Stomach (tissue), 9 donors: Measurements from ENCODE around the gene DCLRE1B. TPM values are rescaled to one million over a fixed set of nuclear protein-coding genes. Genes with fewer than 3 reads are reported as not detected.
A peak's percentile ranks its signal among the peaks of the same experiment; 100 is the strongest.

ENCODE experiments used
- DNase-seq, 2 donors: peaks; one replicate each; pipeline versions ENCODE4 v3.0.0 to v3.0.0-alpha.2; 2013 to 2019
- H3K27ac ChIP-seq, 5 donors: fragments of 200-600 bp in 4 of 5; sonication (generic) in 4 of 5; one replicate each; pipeline ENCODE4 v1.5.1; 2013 to 2019; ENCODE audit warnings: mild to moderate bottlenecking in 1 of 5, moderate library complexity in 1 of 5
- H3K27me3 ChIP-seq, 3 donors: fragments of 200-600 bp; sonication (generic); one replicate each; pipeline ENCODE4 v1.5.1; 2017 to 2019; ENCODE audit warnings: mixed run types in 1 of 3
- H3K36me3 ChIP-seq, 4 donors: fragments of 200-600 bp; sonication (generic); 1 replicate in 3 of 4; 2 replicates in 1 of 4; pipeline ENCODE4 v1.5.1; 2016 to 2019
- H3K4me1 ChIP-seq, 4 donors: fragments of 200-600 bp; sonication (generic); one replicate each; pipeline ENCODE4 v1.5.1; 2016 to 2019
- H3K4me3 ChIP-seq, 4 donors: fragments of 200-600 bp; sonication (generic) in 3 of 4; one replicate each; pipeline ENCODE4 v1.5.1; 2016 to 2019; ENCODE audit warnings: mild to moderate bottlenecking in 1 of 4
- H3K9me3 ChIP-seq, 4 donors: fragments of 200-600 bp; sonication (generic); one replicate each; pipeline ENCODE4 v1.5.1; 2016 to 2019
- CTCF ChIP-seq, 7 experiments: fragments of 450-650 bp in 4 of 7; fragments of 200-600 bp in 3 of 7; sonication (generic) in 3 of 7; IDR thresholded peaks; one replicate each; pipeline ENCODE4 v1.5.1; 2016 to 2019; ENCODE audit warnings: antibody characterized with exemption in 7 of 7, control low read depth in 2 of 7, mild to moderate bottlenecking in 1 of 7
- EP300 ChIP-seq: sonication (generic); formaldehyde crosslinking; IDR thresholded peaks from one replicate; pipeline ENCODE4 v1.6.1; 2017; ENCODE audit warnings: antibody characterized with exemption
- POLR2A ChIP-seq, 4 donors: fragments of 450-650 bp; IDR thresholded peaks; one replicate each; pipeline ENCODE4 v1.6.1; 2016; ENCODE audit warnings: antibody characterized with exemption in 4 of 4, control low read depth in 2 of 4, mild to moderate bottlenecking in 1 of 4, moderate library complexity in 1 of 4
- POLR2AphosphoS5 ChIP-seq, 3 donors: sonication (generic); formaldehyde crosslinking; IDR thresholded peaks; one replicate each; pipeline ENCODE4 v1.6.1; 2016; ENCODE audit warnings: antibody characterized with exemption in 3 of 3
- WGBS, 5 donors: extraction: QIAGEN DNeasy Blood & Tissue Kit in 3 of 5; methylation state at CpG; one replicate each; pipeline versions ENCODE4 v1.1.5 to v1.1.7; 2013 to 2018; 5-methylcytosine and 5-hydroxymethylcytosine counted together
- intact Hi-C: fragments of 100-400 bp; cut with DNase I; formaldehyde crosslinking; loops from one replicate; pipeline ENCODE4 v1.15.1; 2023; ENCODE audit warnings: low total_unique reads
- polyA plus RNA-seq, 3 donors: library from polyadenylated mRNA; stranded (reverse); fragments of 200-250 nt; gene quantifications; one replicate each; pipeline ENCODE4 v1.2.3, GENCODE V29; 2013
- total RNA-seq, 5 donors: library from RNA; depleted of rRNA; stranded (reverse); fragments of >200 nt; gene quantifications; one replicate each; pipeline versions ENCODE4 v1.1.0 to v1.2.3, GENCODE V29; 2014 to 2016
- donor health status: healthy with polysubstance abuse.
- donor health status: Bipolar disorder and iron deficiency.
- donor health status: healthy.

Gene DCLRE1B
- total and polyA plus RNA-seq, 8 donors: 0.45 to 3.9 (median 1.9) TPM; not detected in 2

GRCh38 chr1:113879739-113880038 is 25.4 kb upstream of the DCLRE1B start:
- WGBS, 5 donors: 46 to 70% (median 51%) methylated on average over 4 of the region's 4 CpGs
- intact Hi-C loops: no loop called here
- H3K27ac ChIP-seq: peak overlapping the region; percentile 34 to 86 (median 59)

GRCh38 chr1:113881661-113882060 is 23.5 kb upstream of the DCLRE1B start:
- H3K27ac ChIP-seq: peak overlapping the region; percentile 0 to 86 (median 59)

More at GRCh38 chr1:113879739-113880038, 25.4 kb upstream of the DCLRE1B start:
- H3K27me3 ChIP-seq: no peaks in the 10 kb centered on the region
- no peak for DNase-seq
- no peak for TF ChIP-seq POLR2AphosphoS5 (IDR thresholded peaks at IDR 0.05)
- no peak for TF ChIP-seq CTCF (IDR thresholded peaks at IDR 0.05)
- no peak for TF ChIP-seq EP300
- TF ChIP-seq POLR2A (IDR thresholded peaks at IDR 0.05): no peak
- H3K36me3 ChIP-seq: no peaks in the 10 kb centered on the region
- H3K9me3 ChIP-seq: no peaks in the 10 kb centered on the region
- H3K4me3 ChIP-seq: no peak overlapping the region
- H3K4me1 ChIP-seq: peaks cover 16 to 55% (median 31%) of the 10 kb centered on the region in 4 donors

GRCh38 chr1:113886417-113887401 is 18.4 kb upstream of the DCLRE1B start:
- Histone ChIP-seq H3K4me1 (peaks cover 5 to 42% (median 15%) of the 10 kb centered on the region in 4 donors), H3K36me3 (no peaks in the 10 kb centered on the region), H3K27ac (peak overlapping the region; percentile 73 to 93 (median 84)), H3K9me3 (no peaks in the 10 kb centered on the region), H3K27me3 (no peaks in the 10 kb centered on the region), H3K4me3 (peak overlapping the region; percentile 24 to 44 (median 33))
- WGBS, 5 donors: 32 to 59% (median 39%) methylated on average over 17 of the region's 17 CpGs
- TF ChIP-seq POLR2AphosphoS5 (IDR thresholded peaks at IDR 0.05) (no peak), EP300 (no peak), CTCF (IDR thresholded peaks at IDR 0.05) (no peak)
- intact Hi-C loops: no loop called here
- DNase-seq: peak in 1 of 2 donors; percentile 46

More at GRCh38 chr1:113881661-113882060, 23.5 kb upstream of the DCLRE1B start:
- peaks cover 16 to 67% (median 32%) of the 10 kb centered on the region in 4 donors for H3K4me1 ChIP-seq
- TF ChIP-seq EP300 (no peak), POLR2AphosphoS5 (IDR thresholded peaks at IDR 0.05) (no peak)
- no peaks in the 10 kb centered on the region for H3K27me3 ChIP-seq
- no peak for DNase-seq
- WGBS, 5 donors: 56 to 73% (median 64%) methylated on average over 2 of the region's 2 CpGs
- H3K4me3 ChIP-seq: no peak overlapping the region
- intact Hi-C loops: no loop called here
- no peaks in the 10 kb centered on the region for H3K36me3 ChIP-seq
- no peaks in the 10 kb centered on the region for H3K9me3 ChIP-seq

- peaks cover 5 to 34% (median 10%) of the 10 kb centered on the region in 4 donors for H3K4me1 ChIP-seq
- H3K36me3 ChIP-seq: no peaks in the 10 kb centered on the region
- DNase-seq: peak in 1 of 2 donors; percentile 80
- peak within 1 kb of the TSS; percentile 73 to 93 (median 84) for H3K27ac ChIP-seq
- H3K9me3 ChIP-seq: no peaks in the 10 kb centered on the region
- intact Hi-C loops: no loop called here
- 29 to 51% (median 36%) methylated on average over 6 of the region's 6 CpGs for WGBS, 5 donors
- peak within 1 kb of the TSS; percentile 24 to 44 (median 33) for H3K4me3 ChIP-seq
- no peaks in the 10 kb centered on the region for H3K27me3 ChIP-seq
- TF ChIP-seq POLR2A (IDR thresholded peaks at IDR 0.05) (peak in 1 of 4 donors; percentile 19), CTCF (IDR thresholded peaks at IDR 0.05) (no peak), POLR2AphosphoS5 (IDR thresholded peaks at IDR 0.05) (peak in 2 of 3 donors; percentile 71 to 83)
These were observed 17.5 kb upstream of the DCLRE1B start, which contains the start of gene BCL2L15 for GRCh38 chr1:113887402-113888175. Gene BCL2L15 (minus strand): TSS chr1:113887581. CDS start chr1:113887375, 206 bp downstream.
